ENCODE data around the gene RAP2A.
A peak's percentile ranks its signal among the peaks of the same experiment; 100 is the strongest.

The RAP2A gene

DNA sequence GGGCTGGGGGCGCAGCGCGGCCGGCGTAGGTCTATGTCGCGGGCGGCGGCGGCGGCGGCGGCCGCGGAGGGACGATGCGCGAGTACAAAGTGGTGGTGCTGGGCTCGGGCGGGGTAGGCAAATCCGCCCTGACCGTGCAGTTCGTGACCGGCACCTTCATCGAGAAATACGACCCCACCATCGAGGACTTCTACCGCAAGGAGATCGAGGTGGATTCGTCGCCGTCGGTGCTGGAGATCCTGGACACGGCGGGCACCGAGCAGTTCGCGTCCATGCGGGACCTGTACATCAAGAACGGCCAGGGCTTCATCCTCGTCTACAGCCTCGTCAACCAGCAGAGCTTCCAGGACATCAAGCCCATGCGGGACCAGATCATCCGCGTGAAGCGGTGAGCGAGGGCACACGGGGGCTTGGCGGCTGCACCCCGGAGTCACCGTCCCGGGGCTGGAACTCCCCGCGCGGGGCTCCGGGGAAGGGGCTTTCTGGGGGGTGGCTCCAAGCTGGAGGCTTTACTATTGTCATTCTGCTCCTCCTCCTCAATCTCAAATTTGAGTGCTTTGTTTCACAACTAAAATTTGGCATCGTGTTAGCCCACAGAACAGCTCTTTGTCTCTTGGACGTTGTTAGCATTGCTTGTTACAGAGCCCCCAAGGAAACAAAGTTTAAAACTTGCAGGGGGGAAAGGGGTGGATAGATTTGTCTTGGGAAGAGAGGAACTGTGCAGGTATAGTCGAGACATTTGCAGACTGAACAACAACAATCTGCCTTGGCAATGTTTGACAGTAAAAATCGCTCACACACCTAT, 630 bp downstream of the RAP2A start:
- in situ Hi-C loops (cut with HindIII; ENCODE audit: low pct_ligation_motif_present, low sequenced_read_pairs) = no loop called here
- TF ChIP-seq, protein P1, sequence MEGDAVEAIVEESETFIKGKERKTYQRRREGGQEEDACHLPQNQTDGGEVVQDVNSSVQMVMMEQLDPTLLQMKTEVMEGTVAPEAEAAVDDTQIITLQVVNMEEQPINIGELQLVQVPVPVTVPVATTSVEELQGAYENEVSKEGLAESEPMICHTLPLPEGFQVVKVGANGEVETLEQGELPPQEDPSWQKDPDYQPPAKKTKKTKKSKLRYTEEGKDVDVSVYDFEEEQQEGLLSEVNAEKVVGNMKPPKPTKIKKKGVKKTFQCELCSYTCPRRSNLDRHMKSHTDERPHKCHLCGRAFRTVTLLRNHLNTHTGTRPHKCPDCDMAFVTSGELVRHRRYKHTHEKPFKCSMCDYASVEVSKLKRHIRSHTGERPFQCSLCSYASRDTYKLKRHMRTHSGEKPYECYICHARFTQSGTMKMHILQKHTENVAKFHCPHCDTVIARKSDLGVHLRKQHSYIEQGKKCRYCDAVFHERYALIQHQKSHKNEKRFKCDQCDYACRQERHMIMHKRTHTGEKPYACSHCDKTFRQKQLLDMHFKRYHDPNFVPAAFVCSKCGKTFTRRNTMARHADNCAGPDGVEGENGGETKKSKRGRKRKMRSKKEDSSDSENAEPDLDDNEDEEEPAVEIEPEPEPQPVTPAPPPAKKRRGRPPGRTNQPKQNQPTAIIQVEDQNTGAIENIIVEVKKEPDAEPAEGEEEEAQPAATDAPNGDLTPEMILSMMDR (IDR thresholded peaks at IDR 0.05; ENCODE audit: low read depth, low read length, missing control alignments) = no peak
- H3K36me3 ChIP-seq (replicated peaks) = no peaks in the 10 kb centered on the region
- peak overlapping the region; percentile 43 for H3K27ac ChIP-seq
- H3K4me3 ChIP-seq (ENCODE audit: low read depth, low read length) = peak overlapping the region; percentile 80
- no peaks in the 10 kb centered on the region for H3K27me3 ChIP-seq (replicated peaks)
- DNase-seq = peak; percentile 34

DNA sequence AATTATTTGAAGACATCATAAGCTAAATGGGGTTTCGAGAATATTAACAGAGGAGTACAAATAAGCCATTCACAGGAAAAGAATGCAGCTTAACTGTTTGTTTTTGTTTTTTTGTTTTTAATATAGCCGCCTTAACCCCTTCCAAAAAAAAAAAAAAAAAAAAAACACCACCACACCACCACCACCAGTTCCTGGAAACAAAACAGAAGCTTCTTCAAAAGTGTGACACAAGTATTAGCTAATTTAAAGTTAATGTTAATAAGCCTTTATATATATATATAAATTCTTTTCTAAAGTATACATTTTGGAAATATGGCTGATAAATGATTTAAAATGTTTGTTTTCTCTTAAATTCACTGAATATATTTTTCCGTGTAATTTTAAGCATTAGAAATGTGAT, 1.4 kb downstream of the RAP2A start:
- H3K36me3 ChIP-seq (replicated peaks) = no peaks in the 10 kb centered on the region
- no peak for DNase-seq
- H3K27ac ChIP-seq = no peak overlapping the region
- in situ Hi-C loops (cut with HindIII; ENCODE audit: low pct_ligation_motif_present, low sequenced_read_pairs) = no loop called here
- TF ChIP-seq, protein P1 (IDR thresholded peaks at IDR 0.05; ENCODE audit: low read depth, low read length, missing control alignments) = no peak
- no peaks in the 10 kb centered on the region for H3K27me3 ChIP-seq (replicated peaks)
- peak overlapping the region; percentile 80 for H3K4me3 ChIP-seq (ENCODE audit: low read depth, low read length)

DNA sequence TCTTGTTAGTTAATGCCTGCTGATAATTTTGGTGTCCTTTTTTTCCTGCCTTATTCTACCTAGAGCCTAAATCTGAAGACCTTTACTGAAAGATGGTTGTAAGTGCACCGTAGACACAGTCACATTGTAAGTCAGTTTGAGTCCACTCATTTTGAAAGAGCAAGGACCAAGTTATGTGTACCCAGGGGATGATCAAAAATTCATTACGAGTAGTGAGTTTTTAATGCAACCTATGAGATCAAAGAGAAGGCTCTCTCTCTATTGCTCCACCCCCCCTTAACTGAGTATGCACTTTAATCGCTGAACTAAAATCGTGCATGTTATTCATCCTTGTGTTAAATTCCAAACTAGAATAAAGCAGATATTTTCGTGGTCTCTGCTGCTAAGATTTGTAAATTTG, 1.8 kb downstream of the RAP2A start:
- Histone ChIP-seq H3K27me3 (replicated peaks) (no peaks in the 10 kb centered on the region), H3K36me3 (replicated peaks) (no peaks in the 10 kb centered on the region), H3K4me3 (ENCODE audit: low read depth, low read length) (peak overlapping the region; percentile 80), H3K27ac (no peak overlapping the region)
- no peak for DNase-seq
- TF ChIP-seq, protein P1 (IDR thresholded peaks at IDR 0.05; ENCODE audit: low read depth, low read length, missing control alignments) = no peak
- in situ Hi-C loops (cut with HindIII; ENCODE audit: low pct_ligation_motif_present, low sequenced_read_pairs) = no loop called here

DNA sequence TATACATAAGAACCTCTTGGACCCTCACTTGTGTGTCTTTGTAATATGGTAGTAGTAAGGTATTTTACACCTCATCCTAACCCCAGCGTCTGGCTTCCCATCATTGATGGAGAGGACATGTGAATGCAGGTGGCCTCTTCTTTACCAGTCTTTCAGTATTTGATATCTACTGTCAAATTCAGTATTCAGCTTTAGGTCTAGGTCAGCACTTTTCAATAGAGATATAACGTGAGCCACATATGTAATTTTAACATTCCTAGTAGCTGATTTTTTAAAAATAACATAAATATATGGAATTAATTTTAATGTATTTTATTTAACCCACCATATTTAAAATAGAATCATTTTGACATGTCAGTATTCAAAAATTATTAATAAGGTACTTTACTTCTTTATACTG, 2.9 kb downstream of the RAP2A start:
- DNase-seq = no peak
- no peaks in the 10 kb centered on the region for H3K36me3 ChIP-seq (replicated peaks)
- H3K4me3 ChIP-seq (ENCODE audit: low read depth, low read length) = no peak overlapping the region
- H3K27ac ChIP-seq = no peak overlapping the region
- in situ Hi-C loops (cut with HindIII; ENCODE audit: low pct_ligation_motif_present, low sequenced_read_pairs) = no loop called here
- H3K27me3 ChIP-seq (replicated peaks) = no peaks in the 10 kb centered on the region
- TF ChIP-seq, protein P1 (IDR thresholded peaks at IDR 0.05; ENCODE audit: low read depth, low read length, missing control alignments) = no peak

DNA sequence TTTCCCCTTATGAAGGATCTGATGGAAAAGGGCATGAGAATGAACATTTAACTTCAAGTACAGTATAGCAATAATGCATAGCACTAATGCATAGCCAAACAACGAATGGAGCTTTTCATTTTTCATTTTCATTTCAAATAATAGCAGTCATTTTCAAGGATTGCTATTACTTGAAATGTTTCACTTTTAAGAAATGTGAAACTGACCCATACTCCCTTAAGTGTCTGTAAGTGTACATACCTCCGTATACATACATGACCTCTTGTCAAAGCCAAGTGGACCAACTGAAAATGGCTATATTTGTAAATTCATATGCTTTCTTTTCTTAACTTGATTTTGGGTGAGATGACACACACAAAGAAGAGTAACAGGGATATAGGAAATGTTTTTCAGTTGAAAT, 3.8 kb downstream of the RAP2A start:
- in situ Hi-C loops (cut with HindIII; ENCODE audit: low pct_ligation_motif_present, low sequenced_read_pairs) = no loop called here
- H3K36me3 ChIP-seq (replicated peaks) = no peaks in the 10 kb centered on the region
- DNase-seq = no peak
- no peak overlapping the region for H3K4me3 ChIP-seq (ENCODE audit: low read depth, low read length)
- H3K27ac ChIP-seq = no peak overlapping the region
- TF ChIP-seq, protein P1 (IDR thresholded peaks at IDR 0.05; ENCODE audit: low read depth, low read length, missing control alignments) = no peak
- no peaks in the 10 kb centered on the region for H3K27me3 ChIP-seq (replicated peaks)

Measured in brain microvascular endothelial cell (primary cell).